ENCODE measurements around the gene MNT. TPM values are rescaled to one million over a fixed set of nuclear protein-coding genes. Genes with fewer than 3 reads are reported as not detected.

MNT gene, protein sequence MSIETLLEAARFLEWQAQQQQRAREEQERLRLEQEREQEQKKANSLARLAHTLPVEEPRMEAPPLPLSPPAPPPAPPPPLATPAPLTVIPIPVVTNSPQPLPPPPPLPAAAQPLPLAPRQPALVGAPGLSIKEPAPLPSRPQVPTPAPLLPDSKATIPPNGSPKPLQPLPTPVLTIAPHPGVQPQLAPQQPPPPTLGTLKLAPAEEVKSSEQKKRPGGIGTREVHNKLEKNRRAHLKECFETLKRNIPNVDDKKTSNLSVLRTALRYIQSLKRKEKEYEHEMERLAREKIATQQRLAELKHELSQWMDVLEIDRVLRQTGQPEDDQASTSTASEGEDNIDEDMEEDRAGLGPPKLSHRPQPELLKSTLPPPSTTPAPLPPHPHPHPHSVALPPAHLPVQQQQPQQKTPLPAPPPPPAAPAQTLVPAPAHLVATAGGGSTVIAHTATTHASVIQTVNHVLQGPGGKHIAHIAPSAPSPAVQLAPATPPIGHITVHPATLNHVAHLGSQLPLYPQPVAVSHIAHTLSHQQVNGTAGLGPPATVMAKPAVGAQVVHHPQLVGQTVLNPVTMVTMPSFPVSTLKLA
- 2.8 and 6.2 TPM in 2 replicates for total RNA-seq

DNA sequence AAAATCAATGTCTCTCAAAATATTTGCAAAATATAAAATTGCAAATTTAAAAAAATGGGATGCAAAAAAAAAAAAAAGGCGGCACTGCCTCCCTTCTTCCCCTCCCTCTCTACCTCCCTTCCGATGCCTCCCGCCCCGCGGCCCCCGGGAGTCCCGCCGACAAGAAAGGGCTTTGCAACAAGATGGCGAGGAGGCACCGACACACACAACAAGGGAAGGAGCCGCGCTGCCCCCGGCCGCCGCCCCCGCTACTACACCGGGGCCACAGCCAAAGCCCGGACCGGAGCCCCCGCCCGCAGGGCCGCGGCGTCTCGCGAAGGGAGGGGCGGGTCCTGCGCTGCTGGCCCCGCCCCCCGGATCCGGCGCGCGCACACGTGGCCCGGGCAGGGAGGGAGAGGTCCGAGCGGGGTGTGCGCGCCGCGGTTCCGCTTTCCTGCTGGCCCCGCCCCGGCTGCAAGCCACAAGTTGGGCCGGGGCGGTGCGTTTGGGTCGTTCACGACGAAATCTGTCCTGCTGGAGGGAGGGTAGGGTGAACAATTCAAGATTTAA is at the start of gene MNT:
MNT (minus strand) TSS at position 184 of the 549 bp plus-strand sequence. CDS start 348 bp downstream, outside the sequence.

DNA sequence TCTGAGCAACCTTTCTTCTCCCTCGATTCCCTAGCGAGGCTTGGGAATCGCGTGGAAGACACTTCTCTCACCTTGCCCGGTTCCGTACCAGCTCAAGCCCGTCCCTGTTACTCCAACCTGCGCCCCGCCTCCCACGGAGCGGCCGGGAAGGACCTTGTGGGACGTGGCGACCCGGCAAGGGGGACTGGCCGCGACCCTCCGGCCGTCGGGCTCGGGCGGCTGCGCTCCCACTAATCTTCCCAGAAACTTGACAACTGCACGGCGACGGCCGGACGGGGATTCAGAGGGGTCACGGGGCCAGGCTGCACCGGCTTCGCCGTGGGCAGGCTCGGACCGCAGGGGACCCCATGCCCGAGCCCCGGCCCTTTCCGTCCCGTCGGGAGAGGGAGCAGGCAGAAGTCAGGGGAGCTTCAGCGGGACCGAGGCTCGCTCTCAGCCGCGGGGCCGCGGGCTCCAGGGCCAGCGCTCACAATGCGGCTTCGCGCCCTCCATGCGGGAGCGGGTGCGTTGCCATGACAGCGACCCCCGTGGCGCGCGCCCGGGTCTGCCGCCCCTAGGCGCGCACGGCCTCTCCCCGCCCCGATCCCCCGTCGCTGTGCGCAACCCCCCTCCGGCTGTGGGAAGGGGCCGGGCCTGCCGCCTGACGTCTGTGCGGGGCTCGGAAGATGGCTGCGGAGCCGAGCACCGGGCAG is 63.9 kb downstream of the MNT start, which contains the start of gene SGSM2:
SGSM2 (plus strand) TSS at position 650 of the 692 bp plus-strand sequence. CDS start 188 bp downstream, outside the sequence.

GRCh38 chr17:2336215-2336851 is 64.5 kb downstream of the MNT start, which contains the start of gene TSR1:
TSR1 (minus strand) TSS chr17:2336457; CDS start chr17:2336427, 30 bp downstream.

Other genes starting within 250 kb of the MNT start
- gene SMG6, start 97.3 kb downstream of the MNT start, total RNA-seq, result 21.0 and 31.7 TPM in 2 replicates
- gene SRR, start 97.1 kb downstream of the MNT start, total RNA-seq, result 8.3 and 16.1 TPM in 2 replicates
- 52.8 and 54.5 TPM in 2 replicates for gene TSR1, start 64.6 kb downstream of the MNT start, total RNA-seq
- gene SGSM2, start 63.6 kb downstream of the MNT start, total RNA-seq, result 29.4 and 44.5 TPM in 2 replicates
- gene METTL16, start 110.8 kb upstream of the MNT start, total RNA-seq, result 10.6 and 11.2 TPM in 2 replicates
- gene PAFAH1B1, start 192.6 kb upstream of the MNT start, total RNA-seq, result 90.3 and 108 TPM in 2 replicates

All from endothelial cell of coronary artery (primary cell).